ENCODE results near the gene SFXN1. TPM values are rescaled to one million over a fixed set of nuclear protein-coding genes. Genes with fewer than 3 reads are reported as not detected.

Gene SFXN1
- total and polyA plus RNA-seq, 9 of the 15 experiments (the other 6 are each of a cell fraction or from before 2014, with no cell fraction given), result 31.8 to 261 (median 113) TPM

GRCh38 chr5:175534070-175534932 is 55.9 kb downstream of the SFXN1 start (continued):
- TF ChIP-seq NFE2 (IDR thresholded peaks at IDR 0.05; ENCODE audit: low read depth) (no peak), TBP (optimal IDR thresholded peaks at IDR 0.05; ENCODE audit: low read depth, low read length) (no peak), THRB (CRISPR knock-in tag; conservative IDR thresholded peaks at IDR 0.05) (no peak), ZNF76 (CRISPR knock-in tag; IDR thresholded peaks at IDR 0.05; ENCODE audit: borderline replicate concordance) (no peak), ZNF77 (CRISPR knock-in tag; IDR thresholded peaks at IDR 0.05) (no peak), SETDB1 (IDR thresholded peaks at IDR 0.05; ENCODE audit: low read length) (no peak), REST (IDR thresholded peaks at IDR 0.05; ENCODE audit: borderline replicate concordance) (peak; percentile 95), REST (CRISPR knock-in tag; IDR thresholded peaks at IDR 0.05; ENCODE audit: low read depth) (no peak), EHMT2 (IDR thresholded peaks at IDR 0.05) (no peak)
- TF ChIP-seq, protein P1, sequence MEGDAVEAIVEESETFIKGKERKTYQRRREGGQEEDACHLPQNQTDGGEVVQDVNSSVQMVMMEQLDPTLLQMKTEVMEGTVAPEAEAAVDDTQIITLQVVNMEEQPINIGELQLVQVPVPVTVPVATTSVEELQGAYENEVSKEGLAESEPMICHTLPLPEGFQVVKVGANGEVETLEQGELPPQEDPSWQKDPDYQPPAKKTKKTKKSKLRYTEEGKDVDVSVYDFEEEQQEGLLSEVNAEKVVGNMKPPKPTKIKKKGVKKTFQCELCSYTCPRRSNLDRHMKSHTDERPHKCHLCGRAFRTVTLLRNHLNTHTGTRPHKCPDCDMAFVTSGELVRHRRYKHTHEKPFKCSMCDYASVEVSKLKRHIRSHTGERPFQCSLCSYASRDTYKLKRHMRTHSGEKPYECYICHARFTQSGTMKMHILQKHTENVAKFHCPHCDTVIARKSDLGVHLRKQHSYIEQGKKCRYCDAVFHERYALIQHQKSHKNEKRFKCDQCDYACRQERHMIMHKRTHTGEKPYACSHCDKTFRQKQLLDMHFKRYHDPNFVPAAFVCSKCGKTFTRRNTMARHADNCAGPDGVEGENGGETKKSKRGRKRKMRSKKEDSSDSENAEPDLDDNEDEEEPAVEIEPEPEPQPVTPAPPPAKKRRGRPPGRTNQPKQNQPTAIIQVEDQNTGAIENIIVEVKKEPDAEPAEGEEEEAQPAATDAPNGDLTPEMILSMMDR (IDR thresholded peaks at IDR 0.05 in 2 of 3, conservative IDR thresholded peaks at IDR 0.05 in 1 of 3; ENCODE audit: insufficient read depth in 2 of 3, low read depth in 1 of 3, low read length in 3 of 3), result peak; percentile 100
- TF ChIP-seq, protein P2, sequence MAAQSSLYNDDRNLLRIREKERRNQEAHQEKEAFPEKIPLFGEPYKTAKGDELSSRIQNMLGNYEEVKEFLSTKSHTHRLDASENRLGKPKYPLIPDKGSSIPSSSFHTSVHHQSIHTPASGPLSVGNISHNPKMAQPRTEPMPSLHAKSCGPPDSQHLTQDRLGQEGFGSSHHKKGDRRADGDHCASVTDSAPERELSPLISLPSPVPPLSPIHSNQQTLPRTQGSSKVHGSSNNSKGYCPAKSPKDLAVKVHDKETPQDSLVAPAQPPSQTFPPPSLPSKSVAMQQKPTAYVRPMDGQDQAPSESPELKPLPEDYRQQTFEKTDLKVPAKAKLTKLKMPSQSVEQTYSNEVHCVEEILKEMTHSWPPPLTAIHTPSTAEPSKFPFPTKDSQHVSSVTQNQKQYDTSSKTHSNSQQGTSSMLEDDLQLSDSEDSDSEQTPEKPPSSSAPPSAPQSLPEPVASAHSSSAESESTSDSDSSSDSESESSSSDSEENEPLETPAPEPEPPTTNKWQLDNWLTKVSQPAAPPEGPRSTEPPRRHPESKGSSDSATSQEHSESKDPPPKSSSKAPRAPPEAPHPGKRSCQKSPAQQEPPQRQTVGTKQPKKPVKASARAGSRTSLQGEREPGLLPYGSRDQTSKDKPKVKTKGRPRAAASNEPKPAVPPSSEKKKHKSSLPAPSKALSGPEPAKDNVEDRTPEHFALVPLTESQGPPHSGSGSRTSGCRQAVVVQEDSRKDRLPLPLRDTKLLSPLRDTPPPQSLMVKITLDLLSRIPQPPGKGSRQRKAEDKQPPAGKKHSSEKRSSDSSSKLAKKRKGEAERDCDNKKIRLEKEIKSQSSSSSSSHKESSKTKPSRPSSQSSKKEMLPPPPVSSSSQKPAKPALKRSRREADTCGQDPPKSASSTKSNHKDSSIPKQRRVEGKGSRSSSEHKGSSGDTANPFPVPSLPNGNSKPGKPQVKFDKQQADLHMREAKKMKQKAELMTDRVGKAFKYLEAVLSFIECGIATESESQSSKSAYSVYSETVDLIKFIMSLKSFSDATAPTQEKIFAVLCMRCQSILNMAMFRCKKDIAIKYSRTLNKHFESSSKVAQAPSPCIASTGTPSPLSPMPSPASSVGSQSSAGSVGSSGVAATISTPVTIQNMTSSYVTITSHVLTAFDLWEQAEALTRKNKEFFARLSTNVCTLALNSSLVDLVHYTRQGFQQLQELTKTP (IDR thresholded peaks at IDR 0.05; ENCODE audit: low read depth in 1 of 2, partially characterized antibody in 2 of 2), result no peak

Data from K562 (cell line).